HG02884 (cell line): ENCODE data around the gene DTNBP1.

Experiments used
- ATAC-seq: cut with Tn5 transposase; IDR thresholded peaks from one replicate; pipeline ENCODE4 v1.9.1; 2021; ENCODE audit warnings: mild to moderate bottlenecking, moderate library complexity; ENCODE audit not compliant: unreplicated experiment

Gene DTNBP1

DNA sequence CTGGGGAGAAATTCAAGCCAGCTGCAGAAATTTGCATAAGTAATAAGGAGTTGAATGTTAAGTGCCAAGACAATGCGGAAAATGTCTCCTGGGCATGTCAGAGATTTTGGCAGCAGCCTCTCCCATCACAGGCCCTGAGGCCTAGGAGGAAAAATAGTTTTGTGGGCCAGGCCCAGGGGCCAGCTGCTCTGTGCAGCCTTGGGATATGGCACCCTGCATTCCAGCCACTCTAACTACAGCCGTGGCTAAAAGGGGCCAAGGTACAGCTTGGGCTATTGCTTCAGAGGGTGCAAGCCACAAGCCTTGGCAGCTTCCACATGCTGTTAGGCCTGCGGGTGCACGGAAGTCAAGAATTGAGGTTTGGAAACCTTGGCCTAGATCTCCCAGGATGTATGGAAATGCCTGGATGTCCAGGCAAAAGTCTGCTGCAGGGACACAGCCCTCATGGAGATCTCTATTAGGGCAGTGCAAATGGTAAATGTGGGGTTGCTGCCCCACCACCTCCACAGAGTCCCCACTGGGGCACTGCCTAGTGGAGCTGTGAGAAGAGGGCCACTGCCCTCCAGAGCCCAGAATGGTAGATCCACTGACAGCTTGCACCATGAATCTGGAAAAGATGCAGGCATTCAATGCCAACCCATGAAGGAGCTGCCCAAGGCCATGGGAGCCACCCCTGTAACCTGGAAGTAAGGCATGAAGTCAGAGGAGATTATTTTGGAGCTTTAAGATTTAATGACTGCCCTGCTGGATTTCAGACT lies 126.5 kb downstream of the DTNBP1 start:
- no peak for ATAC-seq

DNA sequence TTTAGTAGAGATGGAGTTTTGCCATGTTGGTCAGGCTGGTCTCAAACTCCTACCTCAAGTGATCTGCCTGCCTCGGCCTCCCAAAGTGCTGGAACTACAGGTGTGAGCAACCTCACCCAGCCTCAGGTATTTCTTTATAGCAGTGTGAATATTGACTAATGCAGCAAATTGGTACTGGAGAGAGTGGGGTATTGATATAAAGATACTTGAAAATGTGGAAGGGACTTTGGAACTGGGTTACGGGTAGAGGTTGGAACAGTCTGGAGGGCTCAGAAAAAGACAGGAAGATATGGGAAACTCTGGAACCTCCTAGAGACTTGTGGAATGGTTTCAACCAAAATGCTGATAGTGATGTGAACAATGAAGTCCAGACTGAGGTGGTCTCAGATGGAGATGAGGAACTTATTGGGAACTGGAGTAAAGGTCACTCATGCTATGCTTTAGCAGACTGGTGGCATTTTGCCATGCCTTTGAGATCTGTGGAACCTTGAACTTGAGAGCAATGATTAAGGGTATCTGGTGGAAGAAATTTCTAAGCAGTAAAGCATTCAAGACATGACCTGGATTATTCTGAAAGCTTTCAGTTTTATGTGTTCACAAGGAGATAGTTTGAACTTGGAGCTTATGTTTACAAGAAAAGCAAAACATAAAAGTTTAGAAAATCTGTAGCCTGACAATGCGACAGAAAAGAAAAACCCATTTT lies 127.2 kb downstream of the DTNBP1 start:
- no peak for ATAC-seq

DNA sequence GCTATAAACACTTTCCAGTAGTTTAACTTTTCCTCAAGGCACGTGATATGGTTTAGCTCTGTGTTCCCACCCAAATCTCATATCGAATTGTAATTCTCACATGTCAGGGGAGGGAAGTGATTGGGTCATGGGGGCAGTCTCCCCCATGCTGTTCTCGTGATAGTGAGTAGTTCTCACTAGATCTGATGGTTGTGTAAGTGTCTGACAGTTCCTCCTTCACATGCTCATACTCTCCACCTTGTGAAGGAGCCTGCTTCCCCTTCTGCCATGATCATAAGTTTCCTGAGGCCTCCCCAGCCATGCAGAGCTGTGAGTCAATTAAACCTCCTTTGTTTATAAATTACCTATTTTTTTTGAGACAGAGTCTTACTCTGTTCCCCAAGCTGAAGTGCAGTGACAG lies 127.9 kb downstream of the DTNBP1 start:
- ATAC-seq, result no peak

DNA sequence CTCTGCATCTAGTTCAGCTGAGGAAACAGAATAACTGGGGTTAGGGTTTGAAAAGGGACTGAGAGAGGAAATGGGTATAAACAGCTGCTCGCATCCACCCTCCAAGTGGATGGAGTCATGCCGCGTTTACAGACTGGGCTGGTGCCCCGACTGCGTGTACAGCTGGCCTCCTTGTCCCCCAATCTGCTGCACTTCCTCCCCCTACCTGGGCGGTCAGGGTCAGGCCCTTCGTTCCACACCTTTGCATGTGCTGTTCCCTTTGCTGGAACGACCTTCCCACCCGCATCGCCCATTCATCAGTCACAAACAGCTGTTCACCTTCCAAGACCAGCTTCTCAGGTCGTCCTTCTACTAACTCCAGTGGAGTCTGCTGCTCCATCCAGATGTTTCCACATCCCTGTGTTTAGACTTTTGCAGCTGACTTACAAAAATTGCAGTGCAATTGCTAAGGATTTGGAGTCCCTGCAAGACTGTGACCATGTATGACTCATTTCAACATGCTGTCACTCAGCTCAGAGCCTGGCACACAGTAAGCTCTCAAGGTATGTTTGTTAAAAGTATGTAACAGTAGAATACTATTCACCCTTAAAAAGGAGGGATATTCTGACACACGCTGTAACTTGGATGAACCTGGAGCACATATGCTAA lies 129.3 kb downstream of the DTNBP1 start:
- no peak for ATAC-seq

DNA sequence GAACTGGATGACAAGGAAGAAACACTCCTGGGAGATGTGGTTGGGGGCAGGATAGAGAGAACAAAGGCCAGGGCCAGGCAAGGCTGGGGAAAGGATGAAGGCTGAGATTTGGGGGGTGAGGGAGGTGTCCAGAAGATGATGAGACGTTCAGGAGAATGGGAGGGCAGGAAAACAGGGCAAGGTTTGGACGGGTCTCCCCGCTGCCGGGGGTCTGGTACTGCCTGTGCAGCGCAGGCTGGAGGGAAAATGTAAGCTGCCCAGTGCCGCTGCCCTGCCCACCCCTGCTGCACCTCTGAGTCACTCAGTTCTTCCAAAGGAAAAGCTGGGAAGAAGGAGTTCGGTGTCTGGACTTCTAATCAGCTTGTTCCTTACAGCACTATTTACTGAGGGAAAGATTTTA lies 130.9 kb downstream of the DTNBP1 start:
- ATAC-seq, result no peak

DNA sequence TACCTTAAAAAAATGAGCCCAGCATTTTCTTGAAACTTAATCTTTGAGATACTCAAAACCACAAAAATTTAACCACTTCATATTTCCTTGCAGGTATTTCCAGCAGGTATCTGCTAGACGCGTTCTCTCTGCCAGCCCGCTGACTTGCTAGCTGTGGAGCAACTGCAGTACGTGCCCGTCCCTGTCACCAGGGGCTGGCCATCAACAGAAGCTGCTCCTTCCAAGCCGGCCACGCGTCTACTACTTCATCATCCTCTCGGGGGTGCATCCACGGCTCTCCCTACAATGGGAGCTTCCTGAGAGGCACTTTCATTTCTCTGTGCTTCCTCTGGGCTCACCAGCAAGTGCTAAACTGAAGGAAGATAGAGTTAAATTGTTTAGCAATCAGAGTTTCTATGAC lies 132.4 kb downstream of the DTNBP1 start:
- no peak for ATAC-seq

DNA sequence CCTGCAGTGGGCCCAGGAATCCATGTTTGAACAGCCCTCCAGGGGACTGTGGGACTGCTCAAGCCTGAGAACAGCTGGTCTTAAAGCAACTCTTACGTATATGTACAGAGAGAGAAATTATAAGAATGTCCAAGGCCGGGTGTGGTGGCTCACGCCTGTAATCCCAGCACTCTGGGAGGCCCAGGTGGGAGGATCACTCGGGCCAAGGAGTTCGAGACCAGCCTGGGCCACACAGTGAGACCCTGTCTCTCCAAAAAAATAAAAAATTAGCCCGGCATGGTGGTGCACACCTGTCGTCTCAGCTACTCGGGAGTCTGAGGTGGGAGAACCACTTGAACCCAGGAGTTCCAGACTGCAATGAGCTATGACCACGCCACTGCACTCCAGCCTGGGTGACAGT lies 134.0 kb downstream of the DTNBP1 start:
- ATAC-seq, result no peak

DNA sequence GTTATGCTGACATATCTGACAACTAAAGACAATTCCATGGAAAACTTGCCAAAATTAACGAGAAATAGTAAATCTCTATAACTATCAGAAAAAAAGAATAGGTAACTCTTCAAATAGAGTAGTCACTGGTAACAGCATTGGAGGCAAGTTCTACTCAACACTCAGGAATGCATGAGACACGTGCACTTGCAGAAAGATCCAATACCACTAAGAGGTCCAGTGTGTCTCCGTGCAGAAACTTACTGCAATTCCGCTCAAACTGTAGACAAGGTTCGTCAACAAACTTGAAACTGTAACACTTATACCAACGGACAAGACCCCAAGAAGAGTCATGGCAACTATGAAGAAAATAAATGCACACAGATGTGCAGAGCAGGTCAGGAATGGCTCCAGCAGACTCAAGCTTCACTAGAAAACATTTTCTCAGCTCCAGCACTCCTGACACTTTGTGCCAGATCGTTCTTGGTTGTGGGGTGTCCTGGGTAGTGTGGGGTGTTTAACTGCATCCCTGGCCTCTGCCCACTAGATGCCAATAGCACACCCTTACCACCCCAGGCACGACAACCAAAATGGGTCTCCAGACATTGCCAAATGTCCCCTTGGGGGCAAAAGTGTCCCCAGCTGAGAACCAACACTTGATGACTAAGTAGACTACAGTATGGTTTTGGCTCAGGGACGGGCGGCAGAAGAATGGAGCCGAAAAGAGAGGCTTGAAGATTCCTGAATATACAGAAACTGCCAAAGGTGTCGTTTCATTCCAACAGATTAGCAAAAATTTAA lies 134.8 kb downstream of the DTNBP1 start:
- ATAC-seq, result no peak

DNA sequence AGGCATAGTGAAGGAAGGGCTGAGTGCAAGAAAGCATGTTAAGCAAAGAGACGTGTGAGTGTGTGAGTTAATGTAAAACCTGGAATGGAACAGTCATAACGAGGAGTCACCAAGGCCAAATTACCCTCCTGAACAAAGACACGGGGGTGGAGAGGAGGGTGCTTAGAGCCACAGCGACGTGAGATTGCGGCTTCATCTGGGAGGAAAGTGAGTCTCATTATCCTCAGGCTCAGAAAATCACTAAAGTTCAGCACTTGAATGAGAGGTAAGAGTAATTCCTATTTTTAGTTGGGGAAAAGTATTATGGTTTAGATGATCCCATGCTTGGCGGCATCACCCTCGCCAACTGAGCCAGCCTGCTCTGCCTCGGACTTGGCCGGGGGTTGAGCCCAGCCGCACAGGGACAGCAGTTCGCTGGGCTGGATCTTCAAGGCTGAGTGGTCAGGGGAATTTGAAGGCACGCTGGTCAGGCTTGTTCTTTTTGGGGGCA lies 136.6 kb downstream of the DTNBP1 start:
- ATAC-seq, result no peak

DNA sequence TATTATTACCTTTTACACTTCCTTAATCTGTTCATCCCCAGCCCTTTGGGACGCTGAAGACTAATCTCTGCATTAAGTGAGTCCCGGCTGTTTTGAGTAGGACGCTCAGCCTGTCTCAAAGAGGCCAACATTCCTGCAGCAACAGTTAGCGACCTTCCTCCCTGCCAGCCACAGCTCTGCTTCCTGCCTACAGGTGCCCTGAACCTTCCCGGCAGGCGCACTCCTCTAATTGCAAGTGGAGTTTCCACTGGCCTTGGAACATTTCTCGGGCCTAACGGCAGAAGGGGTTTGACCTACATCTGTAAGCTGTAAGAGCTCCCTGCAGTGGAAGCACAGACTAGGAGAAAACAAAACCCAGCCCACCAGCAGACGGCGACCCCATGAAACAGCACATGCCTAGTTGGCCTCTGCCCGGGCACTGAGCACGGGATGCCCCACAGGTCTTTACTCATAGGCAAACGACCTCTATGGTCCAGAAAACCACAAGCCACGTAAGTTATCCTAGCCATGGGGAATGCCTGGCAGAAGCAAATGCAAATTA lies 137.9 kb downstream of the DTNBP1 start:
- ATAC-seq, result no peak

DNA sequence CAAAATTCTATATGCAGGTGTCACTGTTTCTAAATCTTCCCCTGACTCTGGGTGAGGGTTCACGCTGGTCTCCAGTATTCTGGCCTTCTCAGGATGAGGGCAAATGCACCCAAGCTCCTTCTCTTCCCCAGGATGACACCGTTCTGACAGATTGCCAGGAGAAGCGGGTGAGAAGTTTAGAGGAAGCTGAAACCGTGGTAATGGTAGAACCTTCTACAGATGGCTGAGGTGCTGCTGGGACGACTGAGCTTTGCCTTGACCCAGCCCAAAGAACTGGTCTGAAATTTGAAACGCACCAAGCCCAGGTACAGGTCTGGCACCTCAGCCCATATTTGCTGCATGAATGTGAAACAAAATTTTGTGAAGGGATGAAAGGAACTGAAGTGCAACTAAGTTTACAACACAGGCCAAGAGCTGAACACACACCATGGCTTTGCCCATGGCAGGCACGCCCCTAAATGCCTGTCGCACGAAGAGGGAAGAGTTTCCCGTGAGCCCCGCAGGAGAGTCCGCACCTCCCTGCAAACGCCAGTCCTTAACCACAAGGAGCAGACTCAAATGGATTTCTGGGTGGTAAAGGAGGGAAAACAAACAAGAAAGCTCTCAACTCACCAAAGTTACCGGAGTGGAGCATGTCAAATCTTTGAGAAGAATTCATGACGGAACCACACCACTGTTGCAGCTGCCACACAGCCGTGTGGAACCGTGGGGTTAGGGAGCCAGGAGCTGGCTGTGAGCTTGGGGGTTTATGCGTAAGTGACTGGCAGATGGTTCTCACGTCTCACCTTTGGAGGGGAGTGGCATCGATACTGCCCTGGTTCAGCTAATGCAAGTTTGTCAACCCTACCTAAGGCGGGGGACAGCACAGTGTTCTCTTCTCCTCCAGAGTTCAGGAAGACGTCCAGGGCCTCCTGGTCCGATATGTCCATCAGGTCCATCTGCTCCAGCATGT lies 138.9 kb downstream of the DTNBP1 start:
- no peak for ATAC-seq

DNA sequence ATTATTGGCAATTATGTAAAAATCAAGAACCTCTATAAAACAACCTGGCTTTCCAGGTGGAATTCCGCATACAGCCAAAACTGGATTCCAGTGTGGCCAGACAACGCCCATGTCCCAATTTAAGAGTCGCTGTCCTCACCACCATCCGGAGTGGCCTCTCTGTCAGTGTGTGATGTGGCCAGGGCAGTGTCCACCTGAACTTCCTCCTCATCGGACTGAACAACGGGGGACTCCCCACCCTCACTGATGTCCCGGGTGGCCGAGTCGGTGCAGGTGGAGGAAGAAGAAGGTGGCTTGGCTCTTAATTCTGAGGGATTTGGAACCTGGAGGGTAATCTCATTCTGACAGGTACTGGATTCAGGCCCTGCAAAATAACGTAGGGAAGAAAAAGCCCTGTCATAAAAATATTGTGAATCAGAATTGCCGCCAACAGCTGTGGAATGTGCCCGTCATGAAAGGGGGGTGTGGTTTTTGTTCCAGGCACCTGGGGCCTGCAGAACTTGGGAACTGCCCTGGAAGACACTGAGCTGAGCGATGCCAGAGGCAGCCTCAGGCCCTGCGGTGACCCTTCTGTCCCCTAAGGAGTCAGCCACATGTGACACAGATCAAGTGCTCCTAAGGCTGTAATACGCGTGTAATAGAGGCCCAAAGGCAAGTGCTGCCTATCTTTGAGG lies 139.8 kb downstream of the DTNBP1 start:
- ATAC-seq, result no peak

DNA sequence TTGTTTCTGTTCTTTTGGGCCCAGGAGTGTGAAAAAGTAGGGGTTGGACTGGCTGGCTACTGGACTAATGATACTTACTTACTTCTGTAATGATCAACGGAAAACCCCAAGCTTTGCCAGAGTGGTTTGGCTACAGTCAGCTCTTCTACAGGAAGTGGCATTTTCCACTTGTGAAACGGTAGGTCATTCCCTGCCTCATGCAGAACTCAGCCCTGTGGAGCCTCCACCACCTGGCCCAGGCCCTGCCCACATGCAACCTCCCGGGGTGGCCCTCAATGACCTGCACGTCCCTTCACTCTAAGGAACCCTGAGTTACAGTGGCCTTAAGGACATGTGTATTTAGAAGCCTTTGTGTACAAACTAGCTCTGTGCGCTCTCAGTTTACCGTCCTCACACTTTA lies 140.4 kb downstream of the DTNBP1 start:
- ATAC-seq, result no peak

DNA sequence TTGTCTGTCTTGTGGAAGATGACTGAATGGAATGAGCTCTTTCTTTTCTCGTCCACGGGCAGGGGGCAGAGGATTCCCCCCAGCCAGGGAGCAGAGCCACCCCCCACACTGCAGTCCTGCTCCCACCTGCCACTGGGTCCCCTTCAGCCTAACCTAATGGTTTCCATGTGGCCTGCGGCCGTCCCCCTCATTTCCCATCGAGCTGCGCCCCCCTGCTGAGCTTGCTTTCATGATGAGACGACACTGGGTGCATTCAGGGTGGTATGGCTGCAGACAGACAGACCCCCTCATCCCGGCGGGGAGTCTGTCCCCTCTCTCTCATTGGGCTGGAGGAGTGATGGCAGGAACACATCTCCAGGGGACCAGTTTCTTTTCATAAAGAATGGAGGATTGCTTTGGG lies 140.8 kb downstream of the DTNBP1 start:
- ATAC-seq, result no peak

DNA sequence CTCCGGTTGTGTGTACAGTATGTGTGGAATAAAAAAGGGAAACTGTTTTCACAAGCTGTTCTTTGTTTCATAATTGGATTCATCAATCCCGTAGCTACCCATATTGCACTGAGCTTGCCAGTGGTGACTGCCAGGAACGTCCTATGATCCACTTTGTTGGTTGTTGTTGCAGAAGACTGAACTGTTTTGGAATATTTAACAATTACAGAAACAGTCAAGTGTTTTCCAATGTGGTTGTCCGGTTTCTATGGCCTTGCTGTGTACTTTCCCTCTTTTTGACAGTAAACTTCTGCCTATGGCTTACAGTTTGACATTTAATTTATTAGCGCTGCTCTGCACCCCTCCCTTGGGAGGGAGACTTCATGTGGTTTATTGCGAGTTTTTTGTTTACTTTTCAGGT lies 141.2 kb downstream of the DTNBP1 start:
- ATAC-seq, result no peak

DNA sequence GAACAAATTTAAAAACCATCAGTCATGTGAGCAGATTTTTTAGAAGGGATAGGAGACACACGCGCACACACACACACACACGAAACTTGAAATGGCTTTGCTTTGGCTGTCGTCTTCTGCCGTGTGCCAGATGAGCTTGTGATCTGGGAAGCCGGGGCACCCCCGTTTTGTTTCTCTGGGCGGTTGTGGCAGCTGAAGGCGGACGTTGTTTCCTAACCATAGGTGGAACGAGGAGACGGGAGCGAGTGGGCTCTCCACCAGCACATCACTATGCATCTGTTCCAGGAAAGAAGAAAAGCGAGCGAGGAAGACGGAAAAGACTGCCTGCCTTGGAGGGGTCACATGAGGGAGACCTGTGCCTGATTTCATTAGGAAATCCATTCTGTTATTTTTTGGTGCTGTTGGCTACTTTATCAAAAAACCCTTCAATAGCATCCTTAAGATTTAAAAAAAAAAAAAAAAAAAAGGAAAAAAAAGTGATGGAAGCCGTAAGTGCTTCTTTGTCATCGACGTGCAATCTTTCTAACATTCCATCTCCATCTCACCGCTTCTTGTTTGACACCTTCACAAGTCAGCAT lies 142.1 kb downstream of the DTNBP1 start:
- ATAC-seq, result no peak

DNA sequence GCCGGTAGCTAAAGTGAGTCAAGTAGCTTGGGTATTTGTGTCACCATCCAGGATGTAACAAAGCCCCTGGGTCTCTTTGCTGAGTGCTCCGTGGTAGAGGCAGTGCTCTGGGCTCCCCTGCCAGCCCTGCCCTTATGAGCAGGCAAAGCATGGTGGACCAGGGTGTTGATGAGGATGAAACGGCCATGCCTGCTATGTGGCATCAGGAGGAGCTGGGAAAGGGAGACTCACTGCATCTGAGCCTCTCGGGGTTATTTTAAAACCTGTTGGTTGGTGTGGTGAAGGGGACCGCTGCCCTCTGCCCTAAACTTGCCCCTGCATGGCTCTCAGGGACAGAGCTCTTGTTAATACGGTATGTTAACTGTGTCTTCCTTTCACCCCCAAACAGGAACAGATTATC lies 143.1 kb downstream of the DTNBP1 start:
- no peak for ATAC-seq

DNA sequence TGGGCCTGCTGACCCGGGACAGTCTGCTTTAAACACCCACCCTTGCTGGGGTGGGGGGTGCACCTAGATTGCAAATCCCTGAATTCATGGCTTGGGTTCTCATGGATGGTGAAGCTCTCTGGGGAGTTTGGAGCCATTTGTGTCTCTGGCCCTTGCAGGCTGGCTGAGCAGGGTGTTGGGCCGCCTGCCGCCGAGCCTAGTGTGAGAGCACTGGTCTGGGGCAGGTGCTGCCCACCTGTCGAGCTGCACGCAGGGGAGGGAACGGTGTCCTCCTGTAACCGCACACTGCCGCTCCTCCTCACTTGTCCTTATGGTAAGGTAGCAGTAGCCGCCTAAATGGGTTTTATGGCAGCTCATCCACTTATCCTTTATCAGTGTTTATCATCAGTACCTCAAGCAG lies 143.9 kb downstream of the DTNBP1 start:
- ATAC-seq, result no peak

DNA sequence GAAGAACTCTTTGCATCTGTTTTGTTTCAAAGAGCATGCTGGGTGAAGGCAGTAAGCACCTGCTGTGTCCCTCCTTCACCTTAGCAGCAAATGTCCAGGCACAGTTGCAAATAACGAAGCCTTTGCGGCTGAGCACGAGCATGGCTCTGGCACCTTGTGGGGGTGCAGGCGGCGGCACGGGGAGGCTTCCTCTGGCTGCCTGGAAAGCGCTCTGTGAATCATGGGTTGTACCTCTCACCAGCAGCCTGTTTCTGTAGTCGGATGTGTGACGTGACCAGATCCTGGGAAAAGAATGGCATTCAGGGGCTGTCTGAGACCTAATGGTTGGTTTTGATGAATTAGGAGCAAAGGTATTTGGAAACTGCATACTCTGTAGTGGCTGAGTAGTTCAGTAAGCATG lies 144.8 kb downstream of the DTNBP1 start:
- ATAC-seq, result no peak
